Ureter (tissue), 1 donor: ENCODE measurements around the gene MED10. TPM values are rescaled to one million over a fixed set of nuclear protein-coding genes. Genes with fewer than 3 reads are reported as not detected.

ENCODE experiments used
- DNase-seq: peaks from one replicate; pipeline ENCODE4 v3.0.0-alpha.2; 2020; ENCODE audit warnings: low spot score
- total RNA-seq: library from RNA; stranded (reverse); gene quantifications from one replicate; pipeline ENCODE4 v1.2.4, GENCODE V29; 2023
- donor health status: DM: yes; HTN: yes; CAD: no.

MED10 gene
- 36.5 TPM for total RNA-seq

DNA sequence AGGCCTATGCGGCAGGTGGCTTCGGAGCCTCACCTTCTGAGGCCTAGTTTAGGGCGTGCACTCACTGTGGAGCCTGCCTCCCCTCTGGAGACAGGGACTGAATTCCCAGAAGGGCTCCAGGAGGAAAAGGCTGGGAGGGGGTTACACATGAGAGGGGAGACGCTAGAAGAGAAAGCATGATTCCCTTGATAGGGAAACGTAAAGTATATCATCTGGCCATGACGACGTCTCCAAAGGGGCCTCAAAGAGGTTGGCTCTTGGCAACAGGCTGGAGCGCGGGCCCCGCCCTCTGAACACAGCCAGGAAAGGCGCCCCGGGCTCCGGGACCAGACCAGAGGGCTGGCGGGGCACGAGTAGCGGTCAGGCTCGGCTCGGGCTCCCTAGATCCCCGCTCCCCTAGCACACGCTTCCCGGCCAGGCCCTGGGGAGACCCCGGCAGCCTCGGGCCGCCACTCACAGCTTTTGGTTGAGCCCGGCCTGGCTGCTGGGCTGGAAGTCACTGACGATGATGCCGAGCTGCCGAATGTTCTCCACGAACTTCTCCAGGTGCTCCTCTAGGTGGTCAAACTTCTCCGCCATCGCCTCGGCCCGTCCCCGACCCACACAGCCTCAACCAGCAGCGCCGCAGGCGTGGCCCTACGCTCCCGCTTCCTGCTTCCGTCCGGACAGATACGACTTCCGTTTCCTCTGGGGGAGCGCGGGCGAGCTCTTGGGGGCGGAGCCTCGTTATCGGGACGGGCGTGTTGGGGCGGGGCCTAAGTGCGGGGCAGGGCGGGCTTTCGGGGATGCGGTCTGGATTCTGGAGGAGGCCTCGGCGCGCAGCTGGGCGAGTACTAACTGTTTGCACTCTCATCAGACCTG, at the start of gene MED10:
Gene MED10, minus strand, starts transcription at position 643 of the 861 bp plus-strand sequence. Its CDS starts 64 bp downstream, at position 579.
- DNase-seq: peak; percentile 96

DNA sequence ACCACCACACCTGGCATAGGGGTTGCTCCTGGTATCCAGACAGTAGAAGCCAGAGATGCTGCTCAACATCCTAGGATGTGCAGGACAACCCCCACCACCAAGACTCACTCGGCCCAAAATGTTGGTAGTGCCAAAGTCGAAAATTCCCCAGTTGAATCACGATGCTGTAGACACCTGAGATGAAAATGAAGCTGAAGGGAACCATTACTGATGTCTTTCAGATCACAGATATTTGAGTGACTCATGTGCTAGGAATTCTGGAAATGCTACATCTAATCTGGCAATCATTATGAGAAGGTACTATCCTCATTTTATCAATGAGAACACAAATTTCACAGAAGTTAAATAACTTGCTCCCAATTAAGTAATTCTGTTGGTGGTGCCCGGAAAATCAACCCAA, 49.3 kb upstream of the MED10 start:
- no peak for DNase-seq

DNA sequence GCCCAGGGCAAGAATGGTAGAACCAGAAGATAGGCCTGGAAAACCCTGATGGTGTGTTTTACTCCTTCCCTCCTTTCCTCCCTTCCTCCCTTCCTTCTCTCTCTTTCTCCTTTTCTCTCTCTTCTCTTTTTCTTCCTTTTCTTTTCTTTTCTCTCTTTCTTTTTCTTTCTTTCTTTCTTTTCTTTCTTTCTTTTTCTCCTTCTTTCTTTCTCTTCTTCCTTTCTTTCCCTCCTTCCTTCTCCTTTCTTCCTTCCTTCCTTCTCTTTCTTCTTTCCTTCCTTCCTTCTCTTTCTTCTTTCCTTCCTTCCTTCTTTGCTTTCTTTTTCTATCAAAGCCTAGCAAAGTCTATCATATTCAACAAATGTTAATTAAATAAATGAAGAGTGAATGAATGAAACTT, 46.4 kb upstream of the MED10 start:
- DNase-seq: no peak

DNA sequence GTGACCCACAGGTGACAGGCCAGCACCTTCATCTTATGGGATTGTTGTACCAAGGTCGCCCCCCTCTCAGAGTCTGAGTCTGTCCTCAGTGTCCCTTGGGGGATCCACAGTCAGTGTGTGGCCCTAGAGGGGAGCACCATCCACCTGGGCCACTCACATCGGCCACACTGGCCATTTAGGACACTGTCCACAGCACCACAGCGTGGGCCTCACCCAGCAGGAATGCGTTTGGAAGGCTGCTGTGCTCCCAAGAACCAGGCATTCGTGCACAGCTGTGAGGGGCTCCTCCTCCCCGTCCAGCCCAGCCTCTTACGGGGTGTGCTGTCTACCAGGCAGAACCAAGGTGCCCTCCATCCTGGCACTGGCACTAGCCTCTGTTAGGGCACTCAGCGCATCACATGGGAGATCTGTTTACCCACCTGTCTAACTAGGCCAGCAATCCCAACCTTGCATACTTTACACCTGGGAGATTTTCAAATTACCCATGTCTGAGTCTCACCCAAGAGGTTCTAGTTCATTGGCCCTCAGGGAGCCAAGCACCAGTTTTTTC, 45.8 kb upstream of the MED10 start:
- DNase-seq: no peak

DNA sequence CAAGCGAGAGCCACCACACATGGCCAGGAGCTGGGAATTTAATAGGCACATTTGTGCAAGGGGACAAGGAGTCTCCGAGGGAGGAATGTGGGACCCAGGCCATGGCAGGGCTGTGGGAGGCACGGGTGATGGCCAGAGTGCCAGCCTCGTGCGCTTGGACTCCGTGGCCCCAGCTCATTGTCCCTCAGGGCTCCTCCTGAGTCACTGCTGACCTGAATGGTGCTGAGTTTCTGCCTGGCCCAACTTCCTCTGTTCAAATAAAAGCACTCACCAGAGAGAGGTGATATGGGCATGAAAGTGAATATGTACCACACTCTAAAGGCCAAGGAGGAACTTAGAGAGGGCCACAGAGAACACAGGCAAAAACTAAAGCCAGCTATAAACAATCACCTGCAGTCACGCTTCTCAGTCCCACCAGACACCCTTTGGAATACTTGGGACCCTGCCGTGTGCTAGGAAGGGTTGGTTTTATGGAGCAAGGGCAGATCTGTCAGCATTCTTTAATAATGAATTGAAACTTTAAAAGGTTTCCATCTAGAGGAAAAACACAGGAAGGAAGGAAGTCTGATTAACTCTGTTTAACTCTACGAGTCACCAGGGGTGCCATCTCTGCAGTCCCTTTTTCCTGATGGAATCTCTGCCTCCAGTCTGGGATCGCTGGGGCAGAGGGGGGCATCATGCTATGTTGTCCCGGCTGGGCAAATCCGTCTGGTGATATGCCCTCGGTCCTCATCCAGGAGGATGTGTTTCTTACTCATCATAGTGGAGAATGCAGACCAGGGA, 45.2 kb upstream of the MED10 start:
- DNase-seq: no peak

- DNase-seq: no peak
Measured at GRCh38 chr5:6419340-6419852, 41.0 kb upstream of the MED10 start.

DNA sequence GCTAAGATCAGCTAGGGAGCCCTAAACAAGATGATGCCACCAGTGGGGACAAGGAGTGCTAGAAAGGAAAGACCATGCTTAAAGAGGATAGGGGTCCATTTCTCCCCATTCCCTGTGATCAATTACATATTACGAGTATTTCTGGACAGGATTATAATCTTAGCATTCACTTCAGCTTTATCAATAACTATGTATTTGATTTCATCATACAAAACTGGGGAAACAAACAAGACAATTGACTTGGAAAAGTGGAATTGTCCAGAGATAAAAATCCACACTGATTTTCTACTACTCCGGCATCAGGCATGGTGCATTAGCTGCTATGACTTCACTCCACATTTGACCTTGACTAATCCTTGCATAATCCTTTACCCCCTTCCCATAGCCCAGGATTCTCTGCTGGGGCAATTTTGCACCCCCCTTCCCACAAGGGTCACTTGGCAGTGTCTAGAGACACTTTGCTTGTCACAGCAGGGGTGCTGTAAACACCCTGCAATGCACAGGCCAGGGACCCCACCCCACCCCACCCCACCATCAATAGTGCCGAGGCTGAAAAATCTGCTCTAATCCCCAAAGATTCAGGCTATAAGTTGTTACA, 40.4 kb upstream of the MED10 start:
- no peak for DNase-seq

DNA sequence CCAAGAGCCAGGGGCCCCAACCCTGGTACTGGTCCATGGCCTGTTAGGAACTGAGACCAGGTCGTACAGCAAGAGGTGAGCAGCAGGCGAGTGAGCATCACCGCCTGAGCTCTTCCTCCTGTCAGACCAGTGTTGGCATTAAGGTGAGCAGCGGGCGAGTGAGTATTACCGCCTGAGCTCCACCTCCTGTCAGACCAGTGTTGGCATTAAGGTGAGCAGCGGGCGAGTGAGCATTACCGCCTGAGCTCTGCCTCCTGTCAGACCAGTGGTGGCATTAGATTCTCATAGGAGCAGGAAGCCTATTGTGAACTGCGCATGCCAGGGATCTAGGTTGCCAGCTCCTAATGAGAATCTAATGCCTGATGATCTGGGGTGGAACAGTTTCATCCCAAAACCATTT, 39.3 kb upstream of the MED10 start:
- DNase-seq: no peak

- no peak for DNase-seq
Measured at GRCh38 chr5:6412811-6413210, 34.5 kb upstream of the MED10 start.

- DNase-seq: no peak
Measured at GRCh38 chr5:6411141-6411540, 32.8 kb upstream of the MED10 start.

- no peak for DNase-seq
Measured at GRCh38 chr5:6410421-6410820, 32.1 kb upstream of the MED10 start.

- DNase-seq: no peak
Measured at GRCh38 chr5:6408627-6409446, 30.5 kb upstream of the MED10 start.

GRCh38 chr5:6408260-6408596, 29.9 kb upstream of the MED10 start:
- no peak for DNase-seq

- DNase-seq: no peak
Measured at GRCh38 chr5:6407558-6408259, 29.4 kb upstream of the MED10 start.

DNA sequence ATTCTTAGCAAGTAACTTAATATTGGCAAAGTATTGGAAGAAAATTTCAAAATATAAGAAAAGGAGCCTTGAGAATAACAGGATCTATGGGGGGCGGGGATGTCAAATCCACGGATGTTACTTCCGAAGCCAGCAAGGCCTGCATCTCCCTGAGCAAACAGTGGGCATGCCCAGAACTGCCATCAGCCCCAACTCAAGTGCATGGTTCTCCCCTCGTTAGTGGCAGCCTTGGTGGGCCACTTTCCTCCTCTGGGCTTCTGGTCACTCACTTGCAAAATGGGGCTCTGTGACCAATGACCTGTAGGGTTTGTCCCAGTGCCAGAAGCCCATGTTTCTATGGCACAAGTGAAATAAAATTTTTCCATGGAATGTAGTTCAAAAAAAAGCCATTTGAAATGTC, 27.2 kb upstream of the MED10 start:
- peak; percentile 13 for DNase-seq

DNA sequence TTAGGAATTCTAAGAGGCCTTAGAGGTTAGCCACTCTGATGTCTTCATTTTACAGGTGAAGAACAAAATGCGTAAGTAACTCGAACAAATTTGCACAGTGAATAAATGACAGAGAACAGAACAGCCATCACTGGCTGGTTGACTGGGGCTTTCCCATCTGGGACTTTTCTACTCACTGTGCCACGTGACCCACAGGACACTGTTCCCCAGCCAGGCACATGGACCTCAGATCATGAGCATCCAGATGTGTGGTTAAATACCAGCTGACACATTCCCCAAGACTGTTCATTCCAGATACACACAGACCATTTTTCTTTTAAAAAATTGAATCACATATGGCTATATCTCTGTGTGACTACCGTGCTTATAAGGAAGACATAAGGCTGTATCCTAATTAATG, 25.8 kb upstream of the MED10 start:
- DNase-seq: no peak

GRCh38 chr5:6403416-6403815, 25.1 kb upstream of the MED10 start:
- DNase-seq: no peak

DNA sequence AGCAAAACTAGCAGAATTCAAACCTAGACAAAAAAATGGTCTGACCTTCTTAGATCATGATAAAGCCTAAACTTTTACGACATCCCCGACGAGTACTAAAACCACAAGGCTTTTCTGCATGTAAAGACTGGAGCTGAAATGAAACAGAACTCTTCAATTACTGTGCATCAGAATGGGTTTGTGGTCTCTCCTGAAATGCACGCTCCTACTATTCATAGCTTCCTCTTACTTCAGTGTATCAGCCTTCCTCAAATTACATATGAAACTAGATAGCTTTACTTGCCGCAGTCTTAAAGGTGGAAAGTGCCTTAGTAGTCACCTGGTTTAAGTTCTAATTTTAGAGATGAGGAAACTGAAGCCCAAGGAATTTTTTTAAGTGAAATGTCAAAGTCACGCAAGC, 24.6 kb upstream of the MED10 start:
- no peak for DNase-seq

DNA sequence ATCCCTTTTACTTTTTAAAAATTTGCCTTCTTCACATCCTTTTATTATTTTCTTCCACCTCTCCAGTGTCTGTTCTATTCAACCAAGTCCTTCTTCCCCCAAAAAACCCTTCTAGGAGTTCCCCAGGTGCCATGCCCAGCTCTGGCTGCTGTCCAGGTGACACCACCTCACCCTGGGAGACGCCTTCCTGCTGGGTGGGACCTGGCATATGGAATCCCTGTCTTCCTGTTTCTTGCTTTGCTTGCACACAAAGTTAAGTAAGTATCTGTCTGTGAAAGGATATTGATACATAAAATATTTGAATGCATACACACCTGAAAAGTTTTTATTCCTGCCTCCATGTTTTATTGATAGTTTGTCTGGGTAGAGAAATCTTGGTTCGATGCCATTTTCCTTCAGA, 23.1 kb upstream of the MED10 start:
- DNase-seq: no peak

GRCh38 chr5:6399980-6400910, 21.9 kb upstream of the MED10 start:
- DNase-seq: peak; percentile 12
